Measurements from ENCODE around the gene TIMM22.

DNA sequence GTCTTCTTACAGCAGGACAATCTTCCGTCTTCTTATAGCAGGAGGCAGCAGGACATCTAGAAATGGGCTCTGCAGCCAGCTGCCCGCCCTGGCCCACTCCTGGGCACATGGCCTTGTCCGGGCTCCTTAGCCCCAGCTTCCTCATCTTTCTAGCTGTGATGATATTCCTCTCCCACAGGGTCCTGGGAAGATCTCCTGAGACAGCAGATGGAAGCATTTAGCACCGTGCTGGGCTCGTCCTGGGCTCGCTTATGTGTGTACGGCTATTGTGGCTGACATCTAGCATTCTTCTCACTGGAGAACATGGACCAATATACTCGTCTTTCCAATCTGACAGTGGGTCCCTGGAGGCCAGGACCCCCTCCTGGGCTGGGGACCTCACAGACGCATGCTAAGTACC is 48.5 kb downstream of the TIMM22 start:
- TF ChIP-seq EZH2phosphoT487 (IDR thresholded peaks at IDR 0.05; ENCODE audit: low read length), result no peak
- TF ChIP-seq, protein P1, sequence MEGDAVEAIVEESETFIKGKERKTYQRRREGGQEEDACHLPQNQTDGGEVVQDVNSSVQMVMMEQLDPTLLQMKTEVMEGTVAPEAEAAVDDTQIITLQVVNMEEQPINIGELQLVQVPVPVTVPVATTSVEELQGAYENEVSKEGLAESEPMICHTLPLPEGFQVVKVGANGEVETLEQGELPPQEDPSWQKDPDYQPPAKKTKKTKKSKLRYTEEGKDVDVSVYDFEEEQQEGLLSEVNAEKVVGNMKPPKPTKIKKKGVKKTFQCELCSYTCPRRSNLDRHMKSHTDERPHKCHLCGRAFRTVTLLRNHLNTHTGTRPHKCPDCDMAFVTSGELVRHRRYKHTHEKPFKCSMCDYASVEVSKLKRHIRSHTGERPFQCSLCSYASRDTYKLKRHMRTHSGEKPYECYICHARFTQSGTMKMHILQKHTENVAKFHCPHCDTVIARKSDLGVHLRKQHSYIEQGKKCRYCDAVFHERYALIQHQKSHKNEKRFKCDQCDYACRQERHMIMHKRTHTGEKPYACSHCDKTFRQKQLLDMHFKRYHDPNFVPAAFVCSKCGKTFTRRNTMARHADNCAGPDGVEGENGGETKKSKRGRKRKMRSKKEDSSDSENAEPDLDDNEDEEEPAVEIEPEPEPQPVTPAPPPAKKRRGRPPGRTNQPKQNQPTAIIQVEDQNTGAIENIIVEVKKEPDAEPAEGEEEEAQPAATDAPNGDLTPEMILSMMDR (IDR thresholded peaks at IDR 0.05; ENCODE audit: low read length), result no peak

Measured in MM.1S (cell line).